ENCODE data around the gene ACOX3.

Gene ACOX3

GRCh38 chr4:8465615-8466611, 25.4 kb upstream of the ACOX3 start:
- Histone ChIP-seq H3K9ac (ENCODE audit: low read length in 2 of 2) (no peak overlapping the region), H3K4me3 (ENCODE audit: low read length in 2 of 2) (no peak overlapping the region), H3K27me3 (ENCODE audit: control insufficient read depth in 1 of 2, insufficient read depth in 2 of 2, low read length in 2 of 2) (no peaks in the 10 kb centered on the region), H3K36me3 (ENCODE audit: control insufficient read depth in 2 of 2, insufficient read depth in 2 of 2, low read length in 2 of 2) (peaks cover 26 to 39% of the 10 kb centered on the region in 2 donors), H3K9me3 (ENCODE audit: control insufficient read depth in 2 of 2, low read length in 2 of 2) (no peaks in the 10 kb centered on the region), H3K4me1 (ENCODE audit: control insufficient read depth, insufficient read depth, low read length) (no peaks in the 10 kb centered on the region), H3K27ac (ENCODE audit: low read length) (no peak overlapping the region)

- Histone ChIP-seq H3K27me3 (ENCODE audit: control insufficient read depth in 1 of 2, insufficient read depth in 2 of 2, low read length in 2 of 2) (no peaks in the 10 kb centered on the region), H3K27ac (ENCODE audit: low read length) (no peak overlapping the region), H3K4me3 (ENCODE audit: low read length in 2 of 2) (no peak overlapping the region), H3K4me1 (ENCODE audit: control insufficient read depth, insufficient read depth, low read length) (no peaks in the 10 kb centered on the region), H3K36me3 (ENCODE audit: control insufficient read depth in 2 of 2, insufficient read depth in 2 of 2, low read length in 2 of 2) (peaks cover 25 to 34% of the 10 kb centered on the region in 2 donors), H3K9ac (ENCODE audit: low read length in 2 of 2) (no peak overlapping the region), H3K9me3 (ENCODE audit: control insufficient read depth in 2 of 2, low read length in 2 of 2) (no peaks in the 10 kb centered on the region)
Observed at GRCh38 chr4:8464381-8464780, 23.9 kb upstream of the ACOX3 start.

DNA sequence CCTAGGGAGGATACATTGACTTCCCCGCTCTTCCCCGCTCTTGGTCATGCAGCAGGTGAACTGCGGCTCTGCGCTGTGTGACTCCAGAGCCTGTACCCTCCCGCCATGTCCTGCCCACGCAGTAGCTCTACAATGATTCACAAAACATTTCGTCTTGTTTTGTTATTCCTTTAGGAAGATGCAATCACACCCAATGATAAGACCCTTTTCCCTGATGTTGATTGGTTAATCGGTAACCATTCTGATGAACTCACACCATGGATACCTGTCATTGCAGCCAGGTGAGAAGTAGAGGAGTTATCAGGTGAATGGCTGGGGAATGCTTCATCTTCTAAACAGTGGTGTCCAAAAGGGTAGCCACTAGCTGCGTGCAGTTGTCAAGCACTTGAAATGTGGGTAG, 23.3 kb upstream of the ACOX3 start:
- Histone ChIP-seq H3K9me3 (ENCODE audit: control insufficient read depth in 2 of 2, low read length in 2 of 2) (no peaks in the 10 kb centered on the region), H3K36me3 (ENCODE audit: control insufficient read depth in 2 of 2, insufficient read depth in 2 of 2, low read length in 2 of 2) (peaks cover 24 to 34% of the 10 kb centered on the region in 2 donors), H3K4me1 (ENCODE audit: control insufficient read depth, insufficient read depth, low read length) (no peaks in the 10 kb centered on the region), H3K9ac (ENCODE audit: low read length in 2 of 2) (no peak overlapping the region), H3K27ac (ENCODE audit: low read length) (no peak overlapping the region), H3K4me3 (ENCODE audit: low read length in 2 of 2) (no peak overlapping the region), H3K27me3 (ENCODE audit: control insufficient read depth in 1 of 2, insufficient read depth in 2 of 2, low read length in 2 of 2) (no peaks in the 10 kb centered on the region)

- H3K27me3 ChIP-seq (ENCODE audit: control insufficient read depth in 1 of 2, insufficient read depth in 2 of 2, low read length in 2 of 2) = no peaks in the 10 kb centered on the region
- peaks cover 27 to 37% of the 10 kb centered on the region in 2 donors for H3K36me3 ChIP-seq (ENCODE audit: control insufficient read depth in 2 of 2, insufficient read depth in 2 of 2, low read length in 2 of 2)
- H3K9me3 ChIP-seq (ENCODE audit: control insufficient read depth in 2 of 2, low read length in 2 of 2) = no peaks in the 10 kb centered on the region
- no peak overlapping the region for H3K27ac ChIP-seq (ENCODE audit: low read length)
- H3K4me1 ChIP-seq (ENCODE audit: control insufficient read depth, insufficient read depth, low read length) = no peaks in the 10 kb centered on the region
- H3K9ac ChIP-seq (ENCODE audit: low read length in 2 of 2) = no peak overlapping the region
- H3K4me3 ChIP-seq (ENCODE audit: low read length in 2 of 2) = no peak overlapping the region
Observed at GRCh38 chr4:8461616-8462015, 21.1 kb upstream of the ACOX3 start.

- peaks cover 29 to 36% of the 10 kb centered on the region in 2 donors for H3K36me3 ChIP-seq (ENCODE audit: control insufficient read depth in 2 of 2, insufficient read depth in 2 of 2, low read length in 2 of 2)
- no peak overlapping the region for H3K4me3 ChIP-seq (ENCODE audit: low read length in 2 of 2)
- no peak overlapping the region for H3K27ac ChIP-seq (ENCODE audit: low read length)
- H3K9ac ChIP-seq (ENCODE audit: low read length in 2 of 2) = no peak overlapping the region
- no peaks in the 10 kb centered on the region for H3K9me3 ChIP-seq (ENCODE audit: control insufficient read depth in 2 of 2, low read length in 2 of 2)
- no peaks in the 10 kb centered on the region for H3K27me3 ChIP-seq (ENCODE audit: control insufficient read depth in 1 of 2, insufficient read depth in 2 of 2, low read length in 2 of 2)
- no peaks in the 10 kb centered on the region for H3K4me1 ChIP-seq (ENCODE audit: control insufficient read depth, insufficient read depth, low read length)
Observed at GRCh38 chr4:8461086-8461485, 20.6 kb upstream of the ACOX3 start.

DNA sequence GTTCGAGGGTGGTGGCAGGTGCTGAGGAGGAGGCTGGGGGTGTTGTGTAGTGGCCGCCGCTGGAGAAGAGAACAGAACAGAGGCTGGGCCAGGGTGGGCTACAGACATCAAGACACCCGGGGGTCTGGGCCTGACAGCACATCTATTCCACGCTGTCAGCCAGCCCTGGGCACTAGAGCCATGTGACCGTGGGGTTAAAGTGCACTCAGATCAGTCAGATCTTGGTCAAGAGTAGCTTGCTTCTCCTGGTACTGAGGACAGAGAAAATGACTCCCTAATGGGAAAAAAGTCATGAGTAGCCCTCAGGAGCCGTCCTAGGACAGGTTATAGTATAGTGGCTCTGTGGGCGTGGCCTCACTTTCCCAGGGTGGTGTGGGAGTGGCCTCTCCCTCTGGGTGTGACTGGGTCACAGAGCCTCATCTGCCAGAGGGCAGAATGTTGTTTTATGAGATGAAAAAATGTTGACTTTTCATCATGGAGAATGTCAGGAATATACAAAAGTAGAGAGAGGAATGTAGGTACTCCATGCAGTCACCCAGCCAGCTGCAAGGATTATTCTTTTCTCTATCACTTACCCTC, 19.4 kb upstream of the ACOX3 start:
- H3K27ac ChIP-seq (ENCODE audit: low read length) = no peak overlapping the region
- H3K9ac ChIP-seq (ENCODE audit: low read length in 2 of 2) = no peak overlapping the region
- H3K27me3 ChIP-seq (ENCODE audit: control insufficient read depth in 1 of 2, insufficient read depth in 2 of 2, low read length in 2 of 2) = no peaks in the 10 kb centered on the region
- peaks cover 32 to 33% of the 10 kb centered on the region in 2 donors for H3K36me3 ChIP-seq (ENCODE audit: control insufficient read depth in 2 of 2, insufficient read depth in 2 of 2, low read length in 2 of 2)
- H3K4me3 ChIP-seq (ENCODE audit: low read length in 2 of 2) = no peak overlapping the region
- H3K4me1 ChIP-seq (ENCODE audit: control insufficient read depth, insufficient read depth, low read length) = no peaks in the 10 kb centered on the region
- no peaks in the 10 kb centered on the region for H3K9me3 ChIP-seq (ENCODE audit: control insufficient read depth in 2 of 2, low read length in 2 of 2)

GRCh38 chr4:8457646-8458252, 17.2 kb upstream of the ACOX3 start:
- Histone ChIP-seq H3K4me1 (ENCODE audit: control insufficient read depth, insufficient read depth, low read length) (no peaks in the 10 kb centered on the region), H3K9me3 (ENCODE audit: control insufficient read depth in 2 of 2, low read length in 2 of 2) (no peaks in the 10 kb centered on the region), H3K36me3 (ENCODE audit: control insufficient read depth in 2 of 2, insufficient read depth in 2 of 2, low read length in 2 of 2) (peaks cover 36 to 44% of the 10 kb centered on the region in 2 donors), H3K9ac (ENCODE audit: low read length in 2 of 2) (no peak overlapping the region), H3K27ac (ENCODE audit: low read length) (no peak overlapping the region), H3K4me3 (ENCODE audit: low read length in 2 of 2) (no peak overlapping the region), H3K27me3 (ENCODE audit: control insufficient read depth in 1 of 2, insufficient read depth in 2 of 2, low read length in 2 of 2) (no peaks in the 10 kb centered on the region)

GRCh38 chr4:8453957-8454356, 13.4 kb upstream of the ACOX3 start:
- Histone ChIP-seq H3K27ac (ENCODE audit: low read length) (no peak overlapping the region), H3K4me1 (ENCODE audit: control insufficient read depth, insufficient read depth, low read length) (no peaks in the 10 kb centered on the region), H3K9ac (ENCODE audit: low read length in 2 of 2) (no peak overlapping the region), H3K27me3 (ENCODE audit: control insufficient read depth in 1 of 2, insufficient read depth in 2 of 2, low read length in 2 of 2) (no peaks in the 10 kb centered on the region), H3K4me3 (ENCODE audit: low read length in 2 of 2) (no peak overlapping the region), H3K36me3 (ENCODE audit: control insufficient read depth in 2 of 2, insufficient read depth in 2 of 2, low read length in 2 of 2) (peaks cover 44 to 53% of the 10 kb centered on the region in 2 donors), H3K9me3 (ENCODE audit: control insufficient read depth in 2 of 2, low read length in 2 of 2) (no peaks in the 10 kb centered on the region)

DNA sequence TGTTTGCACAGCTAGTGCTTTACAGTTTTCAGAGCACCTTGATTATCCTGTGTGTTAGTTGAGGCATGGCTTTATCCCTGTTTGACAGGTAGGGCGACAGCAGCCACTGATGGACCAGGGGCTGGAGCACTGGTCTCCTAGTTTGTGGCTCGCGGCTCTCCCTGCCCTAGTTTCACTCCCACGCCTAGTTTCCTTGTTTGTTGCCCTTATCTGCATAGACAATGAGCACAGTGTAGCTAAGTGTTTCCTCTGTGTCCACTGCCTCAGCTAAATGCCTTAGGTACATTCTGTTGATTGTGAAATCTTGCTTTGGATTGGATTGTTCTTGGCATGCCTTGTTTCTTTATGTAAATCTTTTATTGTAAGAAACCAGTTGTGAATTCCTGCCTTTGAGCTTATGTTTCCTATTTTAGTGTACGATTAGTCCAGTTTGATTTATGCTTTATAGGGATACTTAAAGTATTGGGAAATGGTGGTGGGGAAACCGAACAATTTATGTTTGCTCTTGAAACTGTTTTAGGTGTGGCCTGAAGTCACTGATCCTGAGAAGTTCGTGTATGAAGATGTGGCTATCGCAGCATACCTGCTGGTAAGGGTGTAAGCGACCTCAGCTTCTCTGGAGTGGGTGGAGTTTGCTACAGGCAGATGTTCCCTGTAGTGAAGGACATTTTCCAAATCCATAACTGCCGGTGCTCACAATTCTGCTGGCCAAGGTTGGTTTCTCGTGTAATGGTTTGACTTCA, 11.1 kb upstream of the ACOX3 start:
- Histone ChIP-seq H3K4me3 (ENCODE audit: low read length in 2 of 2) (no peak overlapping the region), H3K36me3 (ENCODE audit: control insufficient read depth in 2 of 2, insufficient read depth in 2 of 2, low read length in 2 of 2) (peaks cover 49 to 59% of the 10 kb centered on the region in 2 donors)

DNA sequence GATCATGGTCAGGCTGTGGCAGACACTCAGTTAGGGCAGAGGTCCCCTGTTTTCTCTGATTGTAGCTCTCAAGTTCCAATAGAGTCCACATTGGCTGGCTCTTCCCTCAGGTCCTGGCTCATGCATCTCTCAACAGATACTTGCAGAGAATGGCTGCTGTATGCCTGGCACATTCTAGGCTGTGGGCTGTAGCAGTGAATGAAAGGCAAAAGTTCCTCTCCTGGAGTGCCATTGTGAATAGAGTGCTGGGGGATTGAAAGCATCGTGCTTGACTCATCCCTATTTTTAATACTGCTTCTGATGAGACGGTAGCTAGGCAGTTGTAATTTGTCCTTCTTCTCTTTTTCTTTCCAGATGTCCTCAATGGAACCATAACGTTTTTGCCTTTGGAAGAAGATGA, 5.6 kb upstream of the ACOX3 start:
- no peak overlapping the region for H3K4me3 ChIP-seq (ENCODE audit: low read length in 2 of 2)
- no peaks in the 10 kb centered on the region for H3K9me3 ChIP-seq (ENCODE audit: control insufficient read depth in 2 of 2, low read length in 2 of 2)
- no peaks in the 10 kb centered on the region for H3K27me3 ChIP-seq (ENCODE audit: control insufficient read depth in 1 of 2, insufficient read depth in 2 of 2, low read length in 2 of 2)
- H3K27ac ChIP-seq (ENCODE audit: low read length) = no peak overlapping the region
- H3K9ac ChIP-seq (ENCODE audit: low read length in 2 of 2) = no peak overlapping the region
- H3K4me1 ChIP-seq (ENCODE audit: control insufficient read depth, insufficient read depth, low read length) = peaks cover 22% of the 10 kb centered on the region
- H3K36me3 ChIP-seq (ENCODE audit: control insufficient read depth in 2 of 2, insufficient read depth in 2 of 2, low read length in 2 of 2) = peaks cover 16 to 27% of the 10 kb centered on the region in 2 donors

More for the DNA sequence above, 11.1 kb upstream of the ACOX3 start:
- Histone ChIP-seq H3K9ac (ENCODE audit: low read length in 2 of 2) (no peak overlapping the region), H3K27me3 (ENCODE audit: control insufficient read depth in 1 of 2, insufficient read depth in 2 of 2, low read length in 2 of 2) (no peaks in the 10 kb centered on the region), H3K4me1 (ENCODE audit: control insufficient read depth, insufficient read depth, low read length) (no peaks in the 10 kb centered on the region), H3K9me3 (ENCODE audit: control insufficient read depth in 2 of 2, low read length in 2 of 2) (no peaks in the 10 kb centered on the region), H3K27ac (ENCODE audit: low read length) (no peak overlapping the region)

Measured in stomach smooth muscle (tissue), 2 donors.